Transverse colon (tissue), 4 donors: Measurements from ENCODE around the gene STAP2. TPM values are rescaled to one million over a fixed set of nuclear protein-coding genes. Genes with fewer than 3 reads are reported as not detected.

Experiments used
- DNase-seq: peaks from one replicate; pipeline ENCODE4 v3.0.0-alpha.2; 2019
- H3K27ac ChIP-seq, 4 donors: fragments of 200-600 bp; sonication (generic); 2 replicates each; pipeline ENCODE4 v1.5.1; 2016 to 2018; ENCODE audit warnings: inconsistent platforms in 4 of 4
- H3K27me3 ChIP-seq: fragments of 200-600 bp; sonication (generic); 2 replicates; pipeline ENCODE4 v1.5.1; 2017; ENCODE audit warnings: inconsistent platforms
- H3K36me3 ChIP-seq, 4 donors: fragments of 200-600 bp; sonication (generic); 2 replicates each; pipeline ENCODE4 v1.5.1; 2017 to 2019; ENCODE audit warnings: inconsistent platforms in 4 of 4
- H3K4me1 ChIP-seq, 4 donors: fragments of 200-600 bp; sonication (generic); 2 replicates each; pipeline ENCODE4 v1.5.1; 2017 to 2020; ENCODE audit warnings: inconsistent platforms in 4 of 4
- H3K4me3 ChIP-seq, 4 donors: fragments of 200-600 bp; sonication (generic); 1 replicate in 1 of 4; 2 replicates in 3 of 4; pipeline versions ENCODE4 v1.5.1 to v1.6.1; 2017 to 2019; ENCODE audit warnings: inconsistent platforms in 4 of 4
- H3K9me3 ChIP-seq, 2 donors: fragments of 200-600 bp; sonication (generic); 2 replicates each; pipeline ENCODE4 v1.5.1; 2017 to 2019; ENCODE audit warnings: inconsistent platforms in 2 of 2
- CTCF ChIP-seq, 5 experiments: fragments of 200-600 bp in 3 of 5; fragments of 450-650 bp in 2 of 5; sonication (generic) in 3 of 5; IDR thresholded peaks; 1 replicate in 2 of 5; 2 replicates in 3 of 5; pipeline ENCODE4 v1.5.1; 2016 to 2017; ENCODE audit warnings: antibody characterized with exemption in 5 of 5, inconsistent platforms in 3 of 5, mild to moderate bottlenecking in 2 of 5, moderate library complexity in 1 of 5
- EP300 ChIP-seq: sonication (generic); formaldehyde crosslinking; IDR thresholded peaks from one replicate; pipeline ENCODE4 v1.6.1; 2017; ENCODE audit warnings: antibody characterized with exemption, low read depth
- POLR2A ChIP-seq: fragments of 450-650 bp; IDR thresholded peaks from one replicate; pipeline ENCODE4 v1.6.1; 2016; ENCODE audit warnings: antibody characterized with exemption, mild to moderate bottlenecking, moderate library complexity
- POLR2AphosphoS5 ChIP-seq, 3 donors: sonication (generic); formaldehyde crosslinking; IDR thresholded peaks; one replicate each; pipeline ENCODE4 v1.6.1; 2016; ENCODE audit warnings: antibody characterized with exemption in 3 of 3
- WGBS, 2 donors: methylation state at CpG; one replicate each; pipeline ENCODE4 v1.1.5; 2018; ENCODE audit warnings: low coverage in 1 of 2; 5-methylcytosine and 5-hydroxymethylcytosine counted together
- in situ Hi-C, 4 donors: fragments of 200-750 bp; cut with MboI; loops; one replicate each; pipeline versions ENCODE4 v1.15.0 to v1.15.1; 2017; ENCODE audit warnings: low sequenced_read_pairs in 3 of 4, low pct_ligation_motif_present in 1 of 4, low pct_unique_long_range_greater_than_20kb in 1 of 4
- intact Hi-C: fragments of 100-400 bp; cut with DNase I; formaldehyde crosslinking; loops from one replicate; pipeline ENCODE4 v1.15.1; 2023; ENCODE audit warnings: low total_unique reads
- total RNA-seq, 4 donors: library from RNA; depleted of rRNA; stranded (reverse); fragments of >200 nt; gene quantifications; one replicate each; pipeline ENCODE4 v1.1.0, GENCODE V29; 2016

Gene STAP2
- total RNA-seq, 4 donors from 2014 or later, result 146 to 680 (median 245) TPM

GRCh38 chr19:4305659-4306058, 33.0 kb downstream of the STAP2 start:
- 72 to 80% methylated on average over 6 to 16 of the region's 16 CpGs for WGBS, 2 donors
- Histone ChIP-seq H3K36me3 (no peaks in the 10 kb centered on the region), H3K4me1 (peaks cover 0 to 6% (median 2%) of the 10 kb centered on the region in 4 donors), H3K9me3 (no peaks in the 10 kb centered on the region), H3K27ac (no peak overlapping the region), H3K27me3 (peaks cover 14% of the 10 kb centered on the region), H3K4me3 (no peak overlapping the region)
- intact Hi-C loops (no loop called here), in situ Hi-C loops (no loop called here)
- DNase-seq, result no peak
- TF ChIP-seq CTCF (IDR thresholded peaks at IDR 0.05), result no peak
- no peak for TF ChIP-seq EP300
- TF ChIP-seq POLR2A, result no peak

GRCh38 chr19:4305257-4305612, 33.4 kb downstream of the STAP2 start:
- no peak for DNase-seq
- Histone ChIP-seq H3K9me3 (no peaks in the 10 kb centered on the region), H3K4me3 (no peak overlapping the region), H3K4me1 (peaks cover 0 to 6% (median 2%) of the 10 kb centered on the region in 4 donors), H3K36me3 (no peaks in the 10 kb centered on the region), H3K27ac (no peak overlapping the region), H3K27me3 (peaks cover 14% of the 10 kb centered on the region)
- TF ChIP-seq POLR2A (no peak), POLR2AphosphoS5 (IDR thresholded peaks at IDR 0.05) (no peak), EP300 (no peak), CTCF (IDR thresholded peaks at IDR 0.05) (no peak)
- 73 to 96% methylated on average over 4 to 6 of the region's 7 CpGs for WGBS, 2 donors
- intact Hi-C loops (no loop called here), in situ Hi-C loops (no loop called here)

- peaks cover 0 to 6% (median 2%) of the 10 kb centered on the region in 4 donors for H3K4me1 ChIP-seq
- H3K4me3 ChIP-seq, result peak within 1 kb of the TSS in 2 of 4 donors; percentile 22 to 23
- TF ChIP-seq POLR2AphosphoS5 (IDR thresholded peaks at IDR 0.05) (no peak), CTCF (IDR thresholded peaks at IDR 0.05) (no peak), EP300 (no peak), POLR2A (no peak)
- intact Hi-C loops, result no loop called here
- in situ Hi-C loops, result no loop called here
- no peak for DNase-seq
- no peak within 1 kb of the TSS for H3K27ac ChIP-seq
- WGBS, 2 donors, result 1% methylated on average over 39 of the region's 63 CpGs; no CpG with 5 or more reads in 1 of the 2 donors
- H3K27me3 ChIP-seq, result peaks cover 14% of the 10 kb centered on the region
- H3K36me3 ChIP-seq, result no peaks in the 10 kb centered on the region
- H3K9me3 ChIP-seq, result no peaks in the 10 kb centered on the region
Measured at GRCh38 chr19:4304538-4305256, 33.9 kb downstream of the STAP2 start, which contains the start of gene FSD1. TSS of gene FSD1 (plus strand) at chr19:4304598. CDS start at chr19:4304747, 149 bp downstream.

- Histone ChIP-seq H3K4me3 (peak overlapping the region in 2 of 4 donors; percentile 22 to 23), H3K27me3 (peaks cover 14% of the 10 kb centered on the region), H3K27ac (no peak overlapping the region), H3K36me3 (no peaks in the 10 kb centered on the region), H3K9me3 (no peaks in the 10 kb centered on the region), H3K4me1 (peaks cover 0 to 6% (median 1%) of the 10 kb centered on the region in 4 donors)
- DNase-seq, result peak; percentile 28
- 46% methylated on average over 18 of the region's 18 CpGs; no CpG with 5 or more reads in 1 of the 2 donors for WGBS, 2 donors
- intact Hi-C loops, result no loop called here
- no peak for TF ChIP-seq CTCF (IDR thresholded peaks at IDR 0.05)
- no peak for TF ChIP-seq POLR2A
- TF ChIP-seq POLR2AphosphoS5 (IDR thresholded peaks at IDR 0.05), result no peak
- TF ChIP-seq EP300, result no peak
- in situ Hi-C loops, result no loop called here
Measured at GRCh38 chr19:4303819-4304537, 34.6 kb downstream of the STAP2 start.
